Loucy (cell line): ENCODE results near the gene DHRS3.

Experiments used
- H2AFZ ChIP-seq: fragments of 200-600 bp; sonication (generic); 2 replicates; pipeline ENCODE4 v1.6.0; 2016; ENCODE audit warnings: antibody characterized with exemption, mild to moderate bottlenecking, low read length, moderate library complexity
- H3F3A ChIP-seq: fragments of 200-600 bp; 2 replicates; pipeline ENCODE4 v1.6.0; 2016; ENCODE audit warnings: antibody characterized with exemption, low read depth, mild to moderate bottlenecking
- H3K27me3 ChIP-seq: fragments of 200-600 bp; sonication (generic); 2 replicates; pipeline ENCODE4 v1.6.1; 2014; ENCODE audit warnings: low read length, mild to moderate bottlenecking; ENCODE audit not compliant: insufficient read depth, poor library complexity, severe bottlenecking
- H3K36me3 ChIP-seq: fragments of 200-600 bp; sonication (generic); 2 replicates; pipeline ENCODE4 v1.6.1; 2016; ENCODE audit warnings: low read length; ENCODE audit not compliant: insufficient read depth
- H3K4me1 ChIP-seq: fragments of 200-600 bp; sonication (generic); 2 replicates; pipeline ENCODE4 v1.5.1; 2014; ENCODE audit warnings: low read length, mild to moderate bottlenecking; ENCODE audit not compliant: insufficient read depth, poor library complexity, severe bottlenecking
- H3K4me2 ChIP-seq: fragments of 200-600 bp; sonication (generic); 2 replicates; pipeline ENCODE4 v1.6.0; 2014; ENCODE audit warnings: antibody characterized with exemption, low read length, low read depth, mild to moderate bottlenecking; ENCODE audit not compliant: poor library complexity, severe bottlenecking
- H3K4me3 ChIP-seq: fragments of 200-600 bp; sonication (generic); 2 replicates; pipeline ENCODE4 v1.5.1; 2014; ENCODE audit warnings: low read length, mild to moderate bottlenecking, mixed read lengths; ENCODE audit not compliant: poor library complexity, severe bottlenecking
- H3K79me2 ChIP-seq: fragments of 200-600 bp; sonication (generic); 2 replicates; pipeline ENCODE4 v1.6.1; 2014; ENCODE audit warnings: low read length; ENCODE audit not compliant: insufficient read depth
- H3K9ac ChIP-seq: fragments of 200-600 bp; sonication (generic); 2 replicates; pipeline ENCODE4 v1.6.0; 2014; ENCODE audit warnings: mild to moderate bottlenecking, low read depth, low read length, moderate library complexity; ENCODE audit not compliant: poor library complexity, severe bottlenecking
- H3K9me2 ChIP-seq: fragments of 200-600 bp; sonication (generic); replicated peaks from 2 replicates; pipeline ENCODE4 v1.6.1; 2016; ENCODE audit warnings: low read depth, low read length, mixed read lengths
- H3K9me3 ChIP-seq: fragments of 200-600 bp; sonication (generic); 2 replicates; pipeline ENCODE4 v1.6.1; 2014; ENCODE audit warnings: mild to moderate bottlenecking, antibody characterized with exemption, low read length, low read depth; ENCODE audit not compliant: insufficient read depth
- H4K20me1 ChIP-seq: fragments of 200-600 bp; sonication (generic); 2 replicates; pipeline ENCODE4 v1.6.0; 2014; ENCODE audit warnings: antibody characterized with exemption, low read length, mild to moderate bottlenecking; ENCODE audit not compliant: insufficient read depth, poor library complexity, severe bottlenecking
- EZH2phosphoT487 ChIP-seq: fragments of 200-600 bp; IDR thresholded peaks from 2 replicates; pipeline ENCODE4 v1.6.1; 2018; ENCODE audit warnings: antibody characterized with exemption, mild to moderate bottlenecking, moderate library complexity, borderline replicate concordance
- TF ChIP-seq, protein P1 (sequence below): fragments of 200-600 bp; sonication (generic); conservative IDR thresholded peaks from 2 replicates; pipeline ENCODE4 v1.5.1; 2014; ENCODE audit warnings: mild to moderate bottlenecking, antibody characterized with exemption, low read length

The DHRS3 gene

GRCh38 chr1:12519693-12520364, 98.2 kb downstream of the DHRS3 start:
- Histone ChIP-seq H3K4me2 (no peak overlapping the region), H3K9me3 (no peaks in the 10 kb centered on the region), H4K20me1 (no peaks in the 10 kb centered on the region), H3F3A (no peaks in the 10 kb centered on the region), H3K27me3 (no peaks in the 10 kb centered on the region), H3K9ac (no peak overlapping the region), H3K9me2 (no peaks in the 10 kb centered on the region), H3K4me3 (no peak overlapping the region), H3K4me1 (no peaks in the 10 kb centered on the region), H2AFZ (no peak overlapping the region), H3K36me3 (no peaks in the 10 kb centered on the region), H3K79me2 (no peaks in the 10 kb centered on the region)
- TF ChIP-seq EZH2phosphoT487: no peak
- TF ChIP-seq, protein P1, sequence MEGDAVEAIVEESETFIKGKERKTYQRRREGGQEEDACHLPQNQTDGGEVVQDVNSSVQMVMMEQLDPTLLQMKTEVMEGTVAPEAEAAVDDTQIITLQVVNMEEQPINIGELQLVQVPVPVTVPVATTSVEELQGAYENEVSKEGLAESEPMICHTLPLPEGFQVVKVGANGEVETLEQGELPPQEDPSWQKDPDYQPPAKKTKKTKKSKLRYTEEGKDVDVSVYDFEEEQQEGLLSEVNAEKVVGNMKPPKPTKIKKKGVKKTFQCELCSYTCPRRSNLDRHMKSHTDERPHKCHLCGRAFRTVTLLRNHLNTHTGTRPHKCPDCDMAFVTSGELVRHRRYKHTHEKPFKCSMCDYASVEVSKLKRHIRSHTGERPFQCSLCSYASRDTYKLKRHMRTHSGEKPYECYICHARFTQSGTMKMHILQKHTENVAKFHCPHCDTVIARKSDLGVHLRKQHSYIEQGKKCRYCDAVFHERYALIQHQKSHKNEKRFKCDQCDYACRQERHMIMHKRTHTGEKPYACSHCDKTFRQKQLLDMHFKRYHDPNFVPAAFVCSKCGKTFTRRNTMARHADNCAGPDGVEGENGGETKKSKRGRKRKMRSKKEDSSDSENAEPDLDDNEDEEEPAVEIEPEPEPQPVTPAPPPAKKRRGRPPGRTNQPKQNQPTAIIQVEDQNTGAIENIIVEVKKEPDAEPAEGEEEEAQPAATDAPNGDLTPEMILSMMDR: no peak

DNA sequence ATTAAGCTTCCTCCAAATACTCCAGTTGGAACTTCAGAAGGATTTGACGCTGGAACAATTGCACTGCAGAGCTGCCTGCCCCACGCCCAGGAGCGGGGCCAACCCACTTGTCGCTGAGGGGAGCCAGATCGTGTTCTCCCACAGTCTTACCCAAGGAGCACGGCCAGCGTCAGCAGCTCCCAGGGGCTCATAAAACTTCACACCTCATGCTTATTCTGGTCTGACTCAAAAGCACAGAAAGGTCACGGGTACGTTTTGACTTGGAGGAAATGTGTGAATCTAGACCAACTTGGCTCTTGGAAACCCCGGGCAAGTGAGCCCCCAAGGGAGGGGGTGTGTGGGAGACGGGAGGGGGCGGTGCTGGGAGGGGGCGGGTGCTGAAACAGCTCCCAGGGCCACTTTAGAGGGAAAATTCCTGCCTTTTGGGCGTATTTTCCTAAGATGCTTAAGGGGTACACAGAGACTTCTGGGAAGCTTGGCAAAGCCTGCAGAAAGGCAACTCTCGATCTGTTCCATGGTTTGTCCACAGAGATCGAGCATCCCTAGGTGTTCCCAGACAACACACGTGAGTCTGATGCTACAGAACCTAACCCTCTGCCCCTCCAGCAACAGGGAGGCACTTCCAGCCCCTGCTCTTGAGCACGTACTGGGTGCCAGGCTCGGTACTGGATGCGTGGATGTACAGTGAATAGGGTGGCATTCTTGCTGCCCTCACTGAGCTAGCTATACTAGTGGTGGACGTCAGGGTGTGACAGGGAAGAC, 98.9 kb downstream of the DHRS3 start:
- H3K4me2 ChIP-seq: no peak overlapping the region
- no peaks in the 10 kb centered on the region for H3F3A ChIP-seq
- no peaks in the 10 kb centered on the region for H3K36me3 ChIP-seq
- H3K9me2 ChIP-seq: no peaks in the 10 kb centered on the region
- no peaks in the 10 kb centered on the region for H3K4me1 ChIP-seq
- no peak overlapping the region for H3K9ac ChIP-seq
- H3K79me2 ChIP-seq: no peaks in the 10 kb centered on the region
- H3K9me3 ChIP-seq: no peaks in the 10 kb centered on the region
- H3K4me3 ChIP-seq: no peak overlapping the region
- TF ChIP-seq EZH2phosphoT487: no peak
- TF ChIP-seq, protein P1: no peak
- H3K27me3 ChIP-seq: no peaks in the 10 kb centered on the region
- no peaks in the 10 kb centered on the region for H4K20me1 ChIP-seq
- H2AFZ ChIP-seq: no peak overlapping the region
